Stimulated activated naive B cell treated with anti-CD40 and anti-IgM and Interleukin-4, amounts not matched to agents 10 μg/mL and 1 μg/mL and 100 μg/mL, for 72 hours (primary cell): ENCODE results near the gene TDO2.

Experiments
- ATAC-seq, 2 donors: fragments of 150-1000 bp; cut with Tn5 transposase; replicated peaks; 2 replicates each; pipeline ENCODE4 v1.10.0; 2021; ENCODE audit warnings: moderate library complexity in 1 of 2
- DNase-seq: peaks from one replicate; pipeline ENCODE4 v3.0.0; 2021
- H3K27ac Mint-ChIP-seq: one replicate; pipeline ENCODE4 v1.8.0; 2022; ENCODE audit warnings: mild to moderate bottlenecking, mixed read lengths
- H3K27me3 Mint-ChIP-seq, 2 donors: one replicate each; pipeline ENCODE4 v1.8.0; 2022; ENCODE audit warnings: mixed read lengths in 2 of 2
- H3K36me3 Mint-ChIP-seq, 2 donors: one replicate each; pipeline ENCODE4 v1.8.0; 2022; ENCODE audit warnings: mixed read lengths in 2 of 2, mild to moderate bottlenecking in 1 of 2
- H3K4me1 Mint-ChIP-seq, 2 donors: one replicate each; pipeline ENCODE4 v1.8.0; 2022; ENCODE audit warnings: mixed read lengths in 2 of 2, mild to moderate bottlenecking in 1 of 2
- H3K4me3 Mint-ChIP-seq, 2 donors: one replicate each; pipeline ENCODE4 v1.8.0; 2022; ENCODE audit warnings: mild to moderate bottlenecking in 2 of 2, mixed read lengths in 2 of 2, moderate library complexity in 1 of 2
- H3K9me3 Mint-ChIP-seq, 2 donors: one replicate each; pipeline ENCODE4 v1.8.0; 2022; ENCODE audit warnings: mixed read lengths in 2 of 2, mild to moderate bottlenecking in 1 of 2

The TDO2 gene

DNA sequence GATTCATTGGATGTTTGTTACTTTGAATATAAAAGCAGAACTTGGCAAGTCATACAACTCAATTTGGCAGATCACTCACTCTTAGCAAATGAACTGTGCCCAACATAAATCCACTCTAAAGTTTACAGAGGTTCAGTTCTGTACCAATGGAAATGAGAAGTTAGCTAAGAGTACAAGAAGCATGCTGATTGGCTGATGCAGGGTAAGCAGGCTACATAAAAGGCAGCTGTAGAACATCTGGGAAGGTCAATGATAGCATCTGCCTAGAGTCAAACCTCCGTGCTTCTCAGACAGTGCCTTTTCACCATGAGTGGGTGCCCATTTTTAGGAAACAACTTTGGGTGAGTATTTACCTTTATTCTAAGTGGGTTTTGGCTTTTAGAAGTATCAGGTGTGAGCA, at the start of gene TDO2:
Gene TDO2 (plus strand): TSS at position 244 of the 400 bp plus-strand sequence. CDS start 63 bp downstream, at position 307.
- Mint-ChIP-seq H3K27me3 (peaks cover 0 to 4% of the 10 kb centered on the region in 2 donors), H3K27ac (no peak within 1 kb of the TSS), H3K4me3 (no peak within 1 kb of the TSS), H3K4me1 (no peaks in the 10 kb centered on the region), H3K9me3 (peaks cover 1 to 4% of the 10 kb centered on the region in 2 donors), H3K36me3 (no peaks in the 10 kb centered on the region)
- DNase-seq (no peak), ATAC-seq (no peak)

DNA sequence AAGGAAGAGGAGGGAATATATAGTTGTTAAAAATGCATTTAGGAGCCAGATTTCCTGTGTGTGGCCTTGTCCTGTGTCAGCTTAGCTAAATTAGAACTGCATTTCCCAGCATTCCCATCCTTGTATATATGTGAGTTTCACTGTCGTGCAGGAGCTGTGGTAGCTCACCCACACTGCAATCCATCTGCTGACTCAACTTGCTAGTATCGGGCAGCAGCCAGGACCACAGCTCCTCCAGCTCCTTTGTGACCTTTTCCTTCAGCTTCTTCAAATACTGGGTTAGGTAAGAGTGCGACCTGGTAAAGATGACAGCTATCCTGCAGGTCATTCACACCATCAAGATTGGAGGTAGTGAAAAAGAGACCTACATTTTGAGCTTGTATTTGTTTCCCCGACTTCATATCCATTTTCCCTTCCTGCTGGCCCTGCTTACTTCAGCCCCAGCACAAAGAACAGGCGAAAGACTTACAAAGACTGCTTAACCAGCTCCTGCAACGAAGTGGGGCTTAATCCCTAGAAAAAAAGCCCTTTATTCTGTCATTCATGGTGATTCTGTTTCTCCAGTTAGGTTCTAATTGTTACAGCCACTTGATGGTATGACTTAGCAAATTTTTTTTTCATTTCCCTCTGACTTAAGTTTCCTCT, 48.8 kb upstream of the TDO2 start:
- Mint-ChIP-seq H3K4me3 (no peak overlapping the region), H3K4me1 (no peaks in the 10 kb centered on the region), H3K9me3 (peaks cover 0 to 1% of the 10 kb centered on the region in 2 donors), H3K36me3 (no peaks in the 10 kb centered on the region), H3K27me3 (no peaks in the 10 kb centered on the region), H3K27ac (no peak overlapping the region)
- no peak for ATAC-seq
- no peak for DNase-seq

- no peaks in the 10 kb centered on the region for H3K4me1 Mint-ChIP-seq
- no peak overlapping the region for H3K27ac Mint-ChIP-seq
- ATAC-seq (no peak), DNase-seq (no peak)
- no peaks in the 10 kb centered on the region for H3K36me3 Mint-ChIP-seq
- H3K4me3 Mint-ChIP-seq: no peak overlapping the region
- no peaks in the 10 kb centered on the region for H3K27me3 Mint-ChIP-seq
- peaks cover 0 to 1% of the 10 kb centered on the region in 2 donors for H3K9me3 Mint-ChIP-seq
Measured at GRCh38 chr4:155855897-155856296, 47.6 kb upstream of the TDO2 start.

GRCh38 chr4:155866177-155866576, 37.3 kb upstream of the TDO2 start, which contains the start of gene ASIC5:
ASIC5 (minus strand) TSS chr4:155866277; CDS start chr4:155866226, 51 bp downstream.
- DNase-seq (no peak), ATAC-seq (no peak)
- H3K4me1 Mint-ChIP-seq: no peaks in the 10 kb centered on the region
- H3K9me3 Mint-ChIP-seq: peaks cover 4 to 13% of the 10 kb centered on the region in 2 donors
- no peaks in the 10 kb centered on the region for H3K36me3 Mint-ChIP-seq
- no peaks in the 10 kb centered on the region for H3K27me3 Mint-ChIP-seq
- H3K4me3 Mint-ChIP-seq: no peak within 1 kb of the TSS
- no peak within 1 kb of the TSS for H3K27ac Mint-ChIP-seq

- Mint-ChIP-seq H3K36me3 (no peaks in the 10 kb centered on the region), H3K27ac (no peak overlapping the region), H3K27me3 (no peaks in the 10 kb centered on the region), H3K4me1 (no peaks in the 10 kb centered on the region), H3K9me3 (peaks cover 6 to 11% of the 10 kb centered on the region in 2 donors), H3K4me3 (no peak overlapping the region)
- DNase-seq (no peak), ATAC-seq (no peak)
Measured at GRCh38 chr4:155875878-155876277, 27.6 kb upstream of the TDO2 start.

- Mint-ChIP-seq H3K27me3 (no peaks in the 10 kb centered on the region), H3K27ac (no peak overlapping the region), H3K36me3 (no peaks in the 10 kb centered on the region), H3K4me3 (no peak overlapping the region), H3K9me3 (peaks cover 6 to 11% of the 10 kb centered on the region in 2 donors), H3K4me1 (no peaks in the 10 kb centered on the region)
- DNase-seq (no peak), ATAC-seq (no peak)
Measured at GRCh38 chr4:155877971-155878370, 25.5 kb upstream of the TDO2 start.

- Mint-ChIP-seq H3K36me3 (no peaks in the 10 kb centered on the region), H3K27me3 (no peaks in the 10 kb centered on the region), H3K4me3 (no peak overlapping the region), H3K9me3 (peaks cover 6 to 11% of the 10 kb centered on the region in 2 donors), H3K27ac (no peak overlapping the region), H3K4me1 (no peaks in the 10 kb centered on the region)
- ATAC-seq (no peak), DNase-seq (no peak)
Measured at GRCh38 chr4:155878611-155879010, 24.9 kb upstream of the TDO2 start.

DNA sequence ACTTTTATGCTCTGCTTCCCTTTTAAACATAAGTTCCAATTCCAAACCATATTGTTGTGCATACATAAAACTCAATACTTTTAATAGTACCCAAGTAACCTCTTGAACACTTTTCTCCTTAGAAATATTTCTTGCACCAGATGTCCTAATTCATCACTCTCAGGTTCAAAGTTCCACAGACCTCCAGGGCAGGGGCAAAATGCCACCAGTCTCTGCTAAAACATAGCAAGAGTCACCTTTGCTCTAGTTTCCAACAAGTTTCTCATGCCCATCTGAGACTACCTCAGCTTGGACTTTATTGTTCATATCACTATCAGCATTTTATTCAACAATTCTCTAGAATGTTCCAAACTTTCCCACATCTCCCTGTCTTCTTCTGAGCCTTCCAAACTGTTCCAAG, 23.7 kb upstream of the TDO2 start:
- H3K27ac Mint-ChIP-seq: no peak overlapping the region
- H3K27me3 Mint-ChIP-seq: no peaks in the 10 kb centered on the region
- H3K4me1 Mint-ChIP-seq: no peaks in the 10 kb centered on the region
- peaks cover 6 to 14% of the 10 kb centered on the region in 2 donors for H3K9me3 Mint-ChIP-seq
- no peak for ATAC-seq
- no peaks in the 10 kb centered on the region for H3K36me3 Mint-ChIP-seq
- no peak for DNase-seq
- H3K4me3 Mint-ChIP-seq: no peak overlapping the region

DNA sequence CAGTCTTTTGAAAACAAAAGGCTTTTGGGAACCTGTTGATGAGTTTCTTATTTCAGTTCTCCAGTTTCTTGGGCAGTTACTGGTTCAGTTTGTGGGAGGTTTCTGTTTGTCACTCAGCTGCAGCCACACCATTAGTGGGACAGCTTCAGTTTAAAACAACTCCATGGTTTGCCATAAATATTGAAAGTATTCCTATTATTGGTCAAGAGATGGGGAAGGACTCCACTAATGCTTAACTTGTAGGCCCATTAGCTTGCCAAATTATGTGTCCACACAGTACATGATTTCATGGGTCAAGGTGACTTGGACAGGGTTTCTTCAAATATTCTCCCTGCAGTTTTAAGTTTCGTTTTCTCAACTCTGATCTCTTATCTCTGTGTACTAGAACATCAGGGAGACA, 21.9 kb upstream of the TDO2 start:
- H3K27me3 Mint-ChIP-seq: no peaks in the 10 kb centered on the region
- ATAC-seq: no peak
- no peak overlapping the region for H3K27ac Mint-ChIP-seq
- H3K36me3 Mint-ChIP-seq: no peaks in the 10 kb centered on the region
- no peaks in the 10 kb centered on the region for H3K4me1 Mint-ChIP-seq
- peaks cover 6 to 11% of the 10 kb centered on the region in 2 donors for H3K9me3 Mint-ChIP-seq
- DNase-seq: no peak
- no peak overlapping the region for H3K4me3 Mint-ChIP-seq

- no peaks in the 10 kb centered on the region for H3K27me3 Mint-ChIP-seq
- H3K27ac Mint-ChIP-seq: no peak overlapping the region
- no peak for ATAC-seq
- DNase-seq: no peak
- no peaks in the 10 kb centered on the region for H3K36me3 Mint-ChIP-seq
- peaks cover 6 to 9% of the 10 kb centered on the region in 2 donors for H3K9me3 Mint-ChIP-seq
- H3K4me1 Mint-ChIP-seq: no peaks in the 10 kb centered on the region
- no peak overlapping the region for H3K4me3 Mint-ChIP-seq
Measured at GRCh38 chr4:155883895-155884294, 19.6 kb upstream of the TDO2 start.

- Mint-ChIP-seq H3K4me1 (no peaks in the 10 kb centered on the region), H3K27ac (no peak overlapping the region), H3K4me3 (no peak overlapping the region), H3K36me3 (no peaks in the 10 kb centered on the region), H3K9me3 (peaks cover 0 to 3% of the 10 kb centered on the region in 2 donors), H3K27me3 (no peaks in the 10 kb centered on the region)
- no peak for ATAC-seq
- DNase-seq: no peak
Measured at GRCh38 chr4:155885666-155886065, 17.8 kb upstream of the TDO2 start.

GRCh38 chr4:155887045-155887444, 16.5 kb upstream of the TDO2 start:
- Mint-ChIP-seq H3K27me3 (peaks cover 0 to 2% of the 10 kb centered on the region in 2 donors), H3K36me3 (no peaks in the 10 kb centered on the region), H3K4me3 (no peak overlapping the region), H3K4me1 (no peaks in the 10 kb centered on the region), H3K9me3 (peaks cover 0 to 3% of the 10 kb centered on the region in 2 donors), H3K27ac (no peak overlapping the region)
- DNase-seq (no peak), ATAC-seq (no peak)

DNA sequence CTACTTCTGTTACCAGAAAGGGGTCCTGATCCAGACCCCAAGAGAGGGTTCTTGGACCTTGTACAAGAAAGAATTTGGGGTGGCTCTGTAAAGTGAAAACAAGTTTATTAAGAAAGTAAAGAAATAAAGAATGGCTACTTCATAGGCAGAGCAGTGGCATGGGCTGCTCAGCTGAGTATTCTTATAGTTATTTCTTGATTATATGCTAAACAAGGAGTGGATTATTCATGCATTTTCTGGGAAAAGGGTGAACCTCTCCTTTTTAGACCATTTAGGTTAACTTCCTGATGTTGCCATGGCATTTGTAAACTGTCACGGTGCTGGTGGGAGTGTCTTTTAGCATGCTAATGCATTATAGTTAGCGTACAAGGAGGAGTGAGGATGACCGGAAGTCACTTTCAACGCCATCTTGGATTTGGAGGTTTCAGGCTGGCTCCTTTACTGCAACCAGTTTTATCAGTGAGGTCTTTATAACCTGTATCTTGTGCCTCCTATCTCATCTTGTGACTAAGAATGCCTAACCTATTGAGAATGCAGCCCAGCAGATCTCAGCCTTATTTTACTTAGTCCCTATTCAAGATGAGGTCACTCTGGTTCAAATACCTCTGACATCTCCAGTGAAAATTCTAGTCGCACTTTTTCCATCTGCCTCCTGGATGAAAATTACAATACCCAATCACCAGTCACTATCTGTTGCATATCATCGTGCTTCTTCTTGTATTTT, 15.5 kb upstream of the TDO2 start:
- ATAC-seq (no peak), DNase-seq (no peak)

DNA sequence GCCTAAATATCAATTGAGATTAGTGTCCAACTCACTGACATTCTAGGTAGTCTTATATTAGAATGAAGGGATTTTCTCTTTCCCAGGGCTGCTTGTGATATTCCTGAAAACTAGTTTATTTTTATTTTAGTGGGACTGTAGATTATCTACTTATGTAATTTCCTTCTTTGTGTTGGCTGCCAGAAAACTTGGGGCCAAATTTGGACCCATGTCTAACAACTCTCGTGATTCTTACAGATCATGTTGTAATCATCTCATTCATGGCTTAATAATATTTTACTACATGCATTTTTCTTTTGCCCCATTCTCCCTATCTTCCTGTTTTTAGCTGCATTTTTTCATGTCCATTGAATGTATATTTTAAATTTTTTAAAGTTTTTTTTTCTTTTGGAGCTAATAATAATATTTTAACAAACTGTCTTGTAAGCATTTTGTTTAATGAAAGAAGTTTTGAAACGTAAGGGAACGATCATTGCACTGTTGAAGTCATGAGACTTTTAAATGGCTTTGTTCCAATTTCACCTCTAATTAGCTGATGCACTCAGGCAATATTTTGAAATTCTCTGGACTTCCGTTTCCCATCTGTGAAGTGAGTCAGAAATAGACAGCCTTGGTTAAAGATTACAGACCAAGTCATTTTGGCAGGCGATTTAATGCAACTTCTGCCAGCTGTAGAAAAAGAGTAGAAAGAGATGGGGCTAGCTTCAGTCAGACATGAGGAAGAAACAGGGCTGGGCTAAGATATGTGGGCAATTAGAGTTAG, 14.3 kb upstream of the TDO2 start:
- peaks cover 0 to under 1% of the 10 kb centered on the region in 2 donors for H3K9me3 Mint-ChIP-seq
- ATAC-seq (no peak), DNase-seq (no peak)
- no peak overlapping the region for H3K4me3 Mint-ChIP-seq
- H3K4me1 Mint-ChIP-seq: no peaks in the 10 kb centered on the region
- no peaks in the 10 kb centered on the region for H3K36me3 Mint-ChIP-seq
- no peak overlapping the region for H3K27ac Mint-ChIP-seq
- H3K27me3 Mint-ChIP-seq: peaks cover 5 to 6% of the 10 kb centered on the region in 2 donors

More for the DNA sequence above, 15.5 kb upstream of the TDO2 start:
- peaks cover 0 to 3% of the 10 kb centered on the region in 2 donors for H3K9me3 Mint-ChIP-seq
- peaks cover 5 to 6% of the 10 kb centered on the region in 2 donors for H3K27me3 Mint-ChIP-seq
- no peak overlapping the region for H3K4me3 Mint-ChIP-seq
- H3K27ac Mint-ChIP-seq: no peak overlapping the region
- no peaks in the 10 kb centered on the region for H3K36me3 Mint-ChIP-seq
- H3K4me1 Mint-ChIP-seq: no peaks in the 10 kb centered on the region
